MM.1S (cell line): ENCODE results near the gene PPP1R16B.

Source experiments
- CTCF ChIP-seq: fragments of 300-600 bp; sonication (generic); IDR thresholded peaks from 2 replicates; pipeline ENCODE4 v1.5.1; 2016; ENCODE audit warnings: antibody characterized with exemption, low read length, mixed read lengths
- EZH2 ChIP-seq: fragments of 300-600 bp; sonication (generic); optimal IDR thresholded peaks from 2 replicates; pipeline ENCODE3; 2017; ENCODE audit warnings: low read depth, mild to moderate bottlenecking, antibody characterized with exemption, low read length, mixed read lengths
- EZH2phosphoT487 ChIP-seq: fragments of 300-600 bp; sonication (generic); IDR thresholded peaks from 2 replicates; pipeline ENCODE4 v1.6.1; 2018; ENCODE audit warnings: antibody characterized with exemption, low read length

- no peak for TF ChIP-seq EZH2
- TF ChIP-seq CTCF, result no peak
- no peak for TF ChIP-seq EZH2phosphoT487
These were observed 6.7 kb downstream of the PPP1R16B start for GRCh38 chr20:38812182-38812581.
